HUES48 (cell line): ENCODE measurements around the gene STAT4.

Experiments used
- H3K27ac ChIP-seq: one replicate; pipeline ENCODE4 v1.7.0; 2013; ENCODE audit warnings: low read depth, low read length, inconsistent platforms
- H3K27me3 ChIP-seq: 2 replicates; pipeline ENCODE4 v1.6.1; 2013; ENCODE audit warnings: mild to moderate bottlenecking, low read length; ENCODE audit not compliant: control insufficient read depth, insufficient read depth
- H3K36me3 ChIP-seq: 2 replicates; pipeline ENCODE4 v1.6.1; 2013; ENCODE audit warnings: low read length; ENCODE audit not compliant: control insufficient read depth, insufficient read depth
- H3K4me1 ChIP-seq: 2 replicates; pipeline ENCODE4 v1.6.1; 2013; ENCODE audit warnings: mild to moderate bottlenecking, low read length; ENCODE audit not compliant: control insufficient read depth, insufficient read depth
- H3K4me3 ChIP-seq: 2 replicates; pipeline ENCODE4 v1.5.1; 2013; ENCODE audit warnings: mild to moderate bottlenecking, low read depth, low read length
- H3K9ac ChIP-seq: 2 replicates; pipeline ENCODE4 v1.6.1; 2013; ENCODE audit warnings: mild to moderate bottlenecking, low read depth, low read length, moderate library complexity
- H3K9me3 ChIP-seq: 2 replicates; pipeline ENCODE4 v1.6.1; 2013; ENCODE audit warnings: low read length; ENCODE audit not compliant: control insufficient read depth, insufficient read depth

STAT4 gene

DNA sequence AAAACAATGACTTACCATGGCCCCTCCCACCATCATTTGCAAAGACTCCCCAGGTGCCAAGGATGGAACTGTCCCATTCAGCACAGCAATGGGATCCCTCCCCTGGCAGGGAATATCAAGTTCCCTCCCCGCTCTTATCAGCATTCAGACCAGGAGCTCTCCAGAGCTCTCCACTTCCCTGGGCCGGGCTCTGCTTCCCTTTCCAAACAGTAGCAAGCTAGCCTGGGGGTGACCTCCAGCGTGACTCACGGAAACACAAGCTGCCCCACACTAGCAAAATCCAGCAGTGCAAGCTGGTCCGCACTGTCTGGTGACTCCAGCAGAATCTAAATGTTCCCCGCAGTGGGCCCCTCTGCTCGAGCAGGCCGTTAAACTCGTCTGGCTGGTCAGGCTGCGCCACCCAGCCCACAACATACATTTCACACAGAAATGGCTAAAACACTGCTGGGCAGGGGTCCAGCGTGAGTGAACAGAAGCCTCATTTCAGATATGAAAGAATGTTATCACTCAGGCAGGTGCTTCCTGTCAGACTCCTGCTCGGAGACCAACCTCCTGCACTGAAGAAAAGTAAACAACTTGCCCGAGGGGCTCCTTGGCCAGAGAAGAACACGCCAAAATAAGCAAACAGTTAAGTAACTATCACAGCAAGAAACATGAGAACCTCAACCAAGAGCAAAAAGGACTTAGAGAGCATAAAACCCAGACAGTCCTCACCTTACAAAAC, 170.7 kb downstream of the STAT4 start:
- Histone ChIP-seq H3K36me3 (peaks cover 99% of the 10 kb centered on the region), H3K27ac (no peak overlapping the region)

More for the DNA sequence above, 170.7 kb downstream of the STAT4 start:
- no peak overlapping the region for H3K4me3 ChIP-seq
- H3K9ac ChIP-seq = no peak overlapping the region
- no peaks in the 10 kb centered on the region for H3K4me1 ChIP-seq
- H3K9me3 ChIP-seq = no peaks in the 10 kb centered on the region
- H3K27me3 ChIP-seq = no peaks in the 10 kb centered on the region
